A549 (cell line): Measurements from ENCODE around the gene LRSAM1. TPM values are rescaled to one million over a fixed set of nuclear protein-coding genes. Genes with fewer than 3 reads are reported as not detected.
A peak's percentile ranks its signal among the peaks of the same experiment; 100 is the strongest.

Experiments
- ATAC-seq, 2 experiments: fragments of 200-7000 bp in 1 of 2; fragments of >200 bp in 1 of 2; cut with Nextera tagmentation in 1 of 2; cut with Tn5 transposase in 1 of 2; 3 replicates each; pipeline versions ENCODE4 v1.8.0 to v1.9.1; 2018 to 2020; ENCODE audit warnings: mild to moderate bottlenecking in 1 of 2, moderate library complexity in 1 of 2
- CTCF ChIA-PET: fragments of 300-600 bp; sonication (Branson Sonifier 250); formaldehyde crosslinking; extraction: SDS; loops from one replicate; lab custom pipeline; 2021; ENCODE audit warnings: antibody characterized with exemption, inconsistent platforms; lab: Yijun Ruan, JAX
- POLR2A ChIA-PET: fragments of 350-600 bp; formaldehyde crosslinking; extraction: SDS; loops from one replicate; lab custom pipeline; 2021; ENCODE audit warnings: antibody characterized with exemption, inconsistent platforms; lab: Yijun Ruan, JAX
- DNase-seq, 2 experiments: peaks; one replicate each; pipeline versions ENCODE4 v3.0.0 to v3.0.0-alpha.2; 2011 to 2016; ENCODE audit warnings: low read depth in 1 of 2, low spot score in 1 of 2
- FAIRE-seq: peaks from 2 replicates; lab custom pipeline; 2011; peaks lifted over from hg19 to GRCh38; lab: Jason Lieb, UNC
- H3K27ac ChIP-seq, 2 experiments: fragments of >200 bp; sonication (Bioruptor Twin); formaldehyde crosslinking; 3 replicates each; pipeline ENCODE4 v1.5.1; 2016 to 2017
- H3K4me1 ChIP-seq: fragments of >200 bp; sonication (Bioruptor Twin); formaldehyde crosslinking; 3 replicates; pipeline ENCODE4 v1.6.1; 2016
- H3K4me2 ChIP-seq: fragments of >200 bp; sonication (Bioruptor Twin); formaldehyde crosslinking; 3 replicates; pipeline ENCODE4 v1.6.1; 2016
- H3K4me3 ChIP-seq: fragments of >200 bp; sonication (Bioruptor Twin); formaldehyde crosslinking; 3 replicates; pipeline ENCODE4 v1.5.1; 2016
- H3K9me3 ChIP-seq: fragments of >200 bp; sonication (Bioruptor Twin); formaldehyde crosslinking; 3 replicates; pipeline ENCODE4 v1.6.1; 2016
- BCL3 ChIP-seq: fragments of >200 bp; sonication (Bioruptor Twin); formaldehyde crosslinking; IDR thresholded peaks from 3 replicates; pipeline ENCODE4 v1.6.1; 2016
- CBX8 ChIP-seq: fragments of 200-600 bp; sonication (generic); IDR thresholded peaks from 2 replicates; pipeline ENCODE4 v1.6.1; 2016
- CHD4 ChIP-seq: fragments of 200-600 bp; sonication (generic); IDR thresholded peaks from 2 replicates; pipeline ENCODE4 v1.6.1; 2016; ENCODE audit warnings: antibody characterized with exemption, mild to moderate bottlenecking, borderline replicate concordance
- FOSL2 ChIP-seq, 2 experiments: fragments of 450-650 bp in 1 of 2; fragments of >200 bp in 1 of 2; sonication (Bioruptor Twin) in 1 of 2; formaldehyde crosslinking; IDR thresholded peaks; 2 replicates each; pipeline versions ENCODE4 v1.5.0 to v1.6.1; 2016 to 2020; ENCODE audit warnings: mild to moderate bottlenecking in 1 of 2, moderate library complexity in 1 of 2
- FOXS1 ChIP-seq: fragments of 250-450 bp; sonication (Bioruptor Pico); IDR thresholded peaks from 2 replicates; pipeline ENCODE4 v1.5.0; 2020; ENCODE audit warnings: mild to moderate bottlenecking, moderate library complexity
- GATA3 ChIP-seq: IDR thresholded peaks from 2 replicates; pipeline ENCODE4 v1.6.1; 2012; ENCODE audit warnings: borderline replicate concordance
- HES2 ChIP-seq: fragments of >200 bp; sonication (Bioruptor Twin); formaldehyde crosslinking; IDR thresholded peaks from 2 replicates; pipeline ENCODE4 v1.6.1; 2016
- HMGXB4 ChIP-seq: fragments of 250-450 bp; sonication (Bioruptor Pico); IDR thresholded peaks from 2 replicates; pipeline ENCODE4 v1.5.0; 2021; ENCODE audit warnings: mild to moderate bottlenecking, moderate library complexity, borderline replicate concordance
- HOXA7 ChIP-seq: fragments of 250-450 bp; sonication (Bioruptor Pico); IDR thresholded peaks from 2 replicates; pipeline ENCODE4 v1.5.0; 2020; ENCODE audit warnings: mild to moderate bottlenecking, moderate library complexity
- HOXB5 ChIP-seq: fragments of 250-450 bp; sonication (Bioruptor Pico); IDR thresholded peaks from 2 replicates; pipeline ENCODE4 v1.5.0; 2020; ENCODE audit warnings: mild to moderate bottlenecking, moderate library complexity
- KDM5A ChIP-seq: fragments of 200-600 bp; sonication (generic); IDR thresholded peaks from 2 replicates; pipeline ENCODE4 v1.6.1; 2016; ENCODE audit warnings: antibody characterized with exemption, mild to moderate bottlenecking
- MAZ ChIP-seq: fragments of 150-350 bp; IDR thresholded peaks from 2 replicates; pipeline ENCODE4 v1.6.1; 2014; ENCODE audit warnings: antibody characterized with exemption, low read depth, low read length, borderline replicate concordance
- NFE2L2 ChIP-seq: fragments of 150-350 bp; conservative IDR thresholded peaks from 2 replicates; pipeline ENCODE4 v1.6.1; 2014; ENCODE audit warnings: low read length
- PHF8 ChIP-seq: fragments of 200-600 bp; sonication (generic); IDR thresholded peaks from 2 replicates; pipeline ENCODE4 v1.6.1; 2016; ENCODE audit warnings: low read depth, mild to moderate bottlenecking, antibody characterized with exemption, moderate library complexity, borderline replicate concordance
- POLR2A ChIP-seq: IDR thresholded peaks from 2 replicates; pipeline ENCODE4 v1.6.1; 2012; ENCODE audit warnings: mild to moderate bottlenecking, low read length
- RAD21 ChIP-seq, 2 experiments: fragments of >200 bp in 1 of 2; sonication (Bioruptor Twin) in 1 of 2; formaldehyde crosslinking in 1 of 2; IDR thresholded peaks in 1 of 2; conservative IDR thresholded peaks in 1 of 2; 2 replicates in 1 of 2; 3 replicates in 1 of 2; pipeline ENCODE4 v1.6.1; 2012 to 2018; ENCODE audit warnings: inconsistent platforms in 1 of 2
- RCOR1 ChIP-seq: fragments of 150-350 bp; IDR thresholded peaks from 2 replicates; pipeline ENCODE4 v1.6.1; 2014; ENCODE audit warnings: antibody characterized with exemption, low read length, low read depth
- RNF2 ChIP-seq: fragments of 200-600 bp; sonication (generic); IDR thresholded peaks from 2 replicates; pipeline ENCODE4 v1.6.1; 2016; ENCODE audit warnings: low read depth, mild to moderate bottlenecking, antibody characterized with exemption, moderate library complexity, borderline replicate concordance
- ZFP36 ChIP-seq: fragments of 450-650 bp; IDR thresholded peaks from 2 replicates; pipeline ENCODE4 v1.6.1; 2014; ENCODE audit warnings: borderline replicate concordance; ENCODE audit not compliant: partially characterized antibody
- ZNF302 ChIP-seq: fragments of 250-450 bp; sonication (Bioruptor Pico); IDR thresholded peaks from 2 replicates; pipeline ENCODE4 v1.9.0; 2021; ENCODE audit warnings: inconsistent platforms, mild to moderate bottlenecking, moderate library complexity
- WGBS: methylation state at CpG from one replicate; pipeline ENCODE4 v1.1.6; 2017; ENCODE audit errors: missing lambda C conversion rate; 5-methylcytosine and 5-hydroxymethylcytosine counted together
- polyA plus RNA-seq, 4 experiments: library from polyadenylated mRNA; depleted of rRNA in 3 of 4; stranded (reverse); fragments of >200 nt; fragmentation: RNase III in 1 of 4; extraction: RNeasy Plus Mini Kit Qiagen cat#74134 plus additional on column Dnase treatment in 1 of 4; gene quantifications; 2 replicates in 3 of 4; 3 replicates in 1 of 4; pipeline ENCODE4 v1.2.3, GENCODE V29; 2011 to 2017
- TF ChIP-seq, protein P1 (sequence below): IDR thresholded peaks from 2 replicates; pipeline ENCODE4 v1.6.1; 2012
- TF ChIP-seq, protein P2 (sequence below): IDR thresholded peaks from 2 replicates; pipeline ENCODE4 v1.6.1; 2012; ENCODE audit warnings: low read depth, borderline replicate concordance
- TF ChIP-seq, protein P3 (sequence below): fragments of >200 bp; sonication (Bioruptor Twin); formaldehyde crosslinking; IDR thresholded peaks from 3 replicates; pipeline ENCODE4 v1.5.1; 2016

Gene LRSAM1
- polyA plus RNA-seq, 2 of the 4 experiments (the other 2 are of a cell fraction): 5.1 to 10.0 TPM

DNA sequence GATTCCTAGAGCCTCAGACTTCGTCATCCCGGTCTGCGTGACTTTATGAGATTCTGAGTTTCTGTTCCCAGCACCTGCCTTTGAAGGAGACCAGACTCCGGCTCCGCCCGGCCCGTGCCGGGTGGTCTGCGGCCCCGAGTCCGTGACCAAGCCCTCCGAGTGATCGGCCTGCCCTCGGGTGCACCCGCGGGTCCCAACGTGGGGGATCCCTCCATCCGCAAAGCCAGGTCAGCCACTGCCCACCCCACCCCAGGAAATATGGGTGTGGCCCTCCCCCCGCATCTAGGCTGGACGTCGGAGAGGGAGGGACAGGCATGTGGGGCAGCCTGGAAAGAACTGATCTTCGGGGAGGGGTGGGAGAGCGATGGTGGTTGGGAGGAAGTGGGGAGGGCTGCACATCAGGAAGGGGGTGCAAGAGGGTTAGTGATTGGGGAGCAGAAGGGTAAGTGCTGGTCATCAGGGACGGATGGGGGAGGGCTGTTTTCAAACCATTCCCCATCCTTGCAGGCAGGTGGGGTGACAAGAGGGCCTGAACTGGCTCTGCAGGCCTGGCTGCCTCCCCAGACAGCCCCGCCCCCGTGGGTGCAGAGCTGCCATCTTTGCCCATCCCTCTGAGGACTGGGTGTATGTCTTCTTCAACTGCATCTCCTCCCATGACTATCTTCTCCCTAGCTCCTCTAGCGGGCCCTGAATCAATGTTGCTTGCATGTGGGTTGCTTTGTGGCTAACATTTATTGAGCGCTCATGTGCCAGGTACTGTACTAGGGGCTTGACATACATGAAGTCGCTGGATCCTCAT, 747 bp downstream of the LRSAM1 start:
- 17% methylated on average over 15 of the region's 29 CpGs for WGBS
- POLR2A ChIA-PET: interaction anchor here (0.5 to 3.3 kb wide), 17 partner anchors 14 to 1265 kb away, joined by 3 to 25 read pairs (median 6); partner anchors contain the start of genes SLC2A8, TOR2A and ZNF79
- DNase-seq: peak; percentile 75 to 79
- FAIRE-seq: no peak
- peak; percentile 57 to 64 for ATAC-seq
- Histone ChIP-seq H3K9me3 (peaks cover 29% of the 10 kb centered on the region), H3K4me1 (peaks cover 17% of the 10 kb centered on the region), H3K4me2 (peak overlapping the region; percentile 95), H3K4me3 (peak overlapping the region; percentile 98), H3K27ac (peak overlapping the region; percentile 96 to 99)
- TF ChIP-seq POLR2A: peak; percentile 48
- TF ChIP-seq, protein P1, sequence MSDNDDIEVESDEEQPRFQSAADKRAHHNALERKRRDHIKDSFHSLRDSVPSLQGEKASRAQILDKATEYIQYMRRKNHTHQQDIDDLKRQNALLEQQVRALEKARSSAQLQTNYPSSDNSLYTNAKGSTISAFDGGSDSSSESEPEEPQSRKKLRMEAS: peak; percentile 80
- no peak for TF ChIP-seq ZFP36
- TF ChIP-seq, protein P2, sequence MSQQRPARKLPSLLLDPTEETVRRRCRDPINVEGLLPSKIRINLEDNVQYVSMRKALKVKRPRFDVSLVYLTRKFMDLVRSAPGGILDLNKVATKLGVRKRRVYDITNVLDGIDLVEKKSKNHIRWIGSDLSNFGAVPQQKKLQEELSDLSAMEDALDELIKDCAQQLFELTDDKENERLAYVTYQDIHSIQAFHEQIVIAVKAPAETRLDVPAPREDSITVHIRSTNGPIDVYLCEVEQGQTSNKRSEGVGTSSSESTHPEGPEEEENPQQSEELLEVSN: peak; percentile 46; the same call in 1 of the 2 replicates
- CTCF ChIA-PET: interaction anchor here (1.9 kb wide), 1 partner anchor 52 kb away, joined by 5 read pairs; no protein-coding TSS in a partner anchor

GRCh38 chr9:127452691-127453090, 1.4 kb downstream of the LRSAM1 start:
- WGBS: 84% methylated on average over 4 of the region's 4 CpGs
- Histone ChIP-seq H3K4me3 (peak overlapping the region; percentile 98), H3K9me3 (peaks cover 22% of the 10 kb centered on the region), H3K27ac (peak overlapping the region; percentile 96 to 99), H3K4me2 (peak overlapping the region; percentile 95), H3K4me1 (peaks cover 17% of the 10 kb centered on the region)
- CTCF ChIA-PET: interaction anchor here (1.9 kb wide), 1 partner anchor 51 kb away, joined by 5 read pairs; no protein-coding TSS in a partner anchor
- ATAC-seq (no peak), DNase-seq (no peak), FAIRE-seq (no peak)
- TF ChIP-seq CHD4: no peak
- no peak for TF ChIP-seq HMGXB4 (CRISPR knock-in tag)
- no peak for TF ChIP-seq GATA3
- no peak for TF ChIP-seq ZNF302
- no peak for TF ChIP-seq PHF8
- TF ChIP-seq RCOR1: no peak
- TF ChIP-seq RAD21 (conservative IDR thresholded peaks at IDR 0.05 in 1 of 2, IDR thresholded peaks at IDR 0.05 in 1 of 2): no peak
- no peak for TF ChIP-seq HOXA7 (CRISPR knock-in tag)
- no peak for TF ChIP-seq CBX8
- no peak for TF ChIP-seq KDM5A
- no peak for TF ChIP-seq FOXS1 (CRISPR knock-in tag)
- POLR2A ChIA-PET: interaction anchor here (0.6 to 3.2 kb wide), 2 partner anchors 29 to 43 kb away, joined by 5 to 23 read pairs; partner anchors contain the start of gene ZNF79

GRCh38 chr9:127455324-127455992, 4.1 kb downstream of the LRSAM1 start:
- Histone ChIP-seq H3K4me2 (no peak overlapping the region), H3K27ac (no peak overlapping the region), H3K4me1 (peaks cover 10% of the 10 kb centered on the region), H3K9me3 (no peaks in the 10 kb centered on the region), H3K4me3 (no peak overlapping the region)
- POLR2A ChIA-PET: no interaction called here
- FAIRE-seq: no peak
- 59% methylated on average over 6 of the region's 6 CpGs for WGBS
- CTCF ChIA-PET: interaction anchor here (0.6 to 2.7 kb wide), 23 partner anchors 9 to 515 kb away, joined by 3 to 14 read pairs (median 4); no protein-coding TSS in a partner anchor
- ATAC-seq: 0 out of 6 replicates have a peak, but pooled peaks of 1 of the 2 experiments have one; percentile 13
- peak; percentile 40 to 57 for DNase-seq
- TF ChIP-seq HOXB5 (CRISPR knock-in tag) (no peak), FOSL2 (IDR thresholded peaks at IDR 0.05) (no peak), FOSL2 (CRISPR knock-in tag; IDR thresholded peaks at IDR 0.05) (no peak), MAZ (no peak), HES2 (no peak), BCL3 (no peak), RNF2 (no peak), GATA3 (no peak), NFE2L2 (no peak)
- TF ChIP-seq, protein P2: no peak
- TF ChIP-seq, protein P3, sequence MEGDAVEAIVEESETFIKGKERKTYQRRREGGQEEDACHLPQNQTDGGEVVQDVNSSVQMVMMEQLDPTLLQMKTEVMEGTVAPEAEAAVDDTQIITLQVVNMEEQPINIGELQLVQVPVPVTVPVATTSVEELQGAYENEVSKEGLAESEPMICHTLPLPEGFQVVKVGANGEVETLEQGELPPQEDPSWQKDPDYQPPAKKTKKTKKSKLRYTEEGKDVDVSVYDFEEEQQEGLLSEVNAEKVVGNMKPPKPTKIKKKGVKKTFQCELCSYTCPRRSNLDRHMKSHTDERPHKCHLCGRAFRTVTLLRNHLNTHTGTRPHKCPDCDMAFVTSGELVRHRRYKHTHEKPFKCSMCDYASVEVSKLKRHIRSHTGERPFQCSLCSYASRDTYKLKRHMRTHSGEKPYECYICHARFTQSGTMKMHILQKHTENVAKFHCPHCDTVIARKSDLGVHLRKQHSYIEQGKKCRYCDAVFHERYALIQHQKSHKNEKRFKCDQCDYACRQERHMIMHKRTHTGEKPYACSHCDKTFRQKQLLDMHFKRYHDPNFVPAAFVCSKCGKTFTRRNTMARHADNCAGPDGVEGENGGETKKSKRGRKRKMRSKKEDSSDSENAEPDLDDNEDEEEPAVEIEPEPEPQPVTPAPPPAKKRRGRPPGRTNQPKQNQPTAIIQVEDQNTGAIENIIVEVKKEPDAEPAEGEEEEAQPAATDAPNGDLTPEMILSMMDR: peak; percentile 56
